ENCODE data around the gene ADGRA3. TPM values are rescaled to one million over a fixed set of nuclear protein-coding genes. Genes with fewer than 3 reads are reported as not detected.

ADGRA3 gene
- total RNA-seq, 1 experiment from 2014 or later, result 56.5 TPM

GRCh38 chr4:22471419-22471818 is 44.4 kb downstream of the ADGRA3 start:
- WGBS (ENCODE audit: extremely low coverage, insufficient read length, low lambda C conversion rate), result no CpG with 5 or more reads among the region's 4 CpGs
- no peak overlapping the region for H3K27ac ChIP-seq (ENCODE audit: insufficient read length, low read depth, low read length)
- no peaks in the 10 kb centered on the region; a peak in 2 of 5 replicates for H3K9me3 Mint-ChIP-seq

More at GRCh38 chr4:22471419-22471818, 44.4 kb downstream of the ADGRA3 start:
- Histone ChIP-seq H3K79me1 (ENCODE audit: insufficient read depth, low read depth, low read length, poor library complexity, severe bottlenecking) (peaks cover 3% of the 10 kb centered on the region), H2AK5ac (ENCODE audit: insufficient read length, low read length) (no peak overlapping the region), H2BK20ac (ENCODE audit: low read depth, low read length, poor library complexity, severe bottlenecking) (no peak overlapping the region), H3K4ac (ENCODE audit: low read depth, low read length) (no peak overlapping the region), H3K23me2 (ENCODE audit: insufficient read length, low read depth, low read length, poor library complexity, severe bottlenecking) (no peaks in the 10 kb centered on the region), H4K8ac (replicated peaks; ENCODE audit: insufficient read length, low read depth, low read length) (no peak overlapping the region), H2BK15ac (ENCODE audit: low read depth, low read length) (no peak overlapping the region), H3K27me3 (ENCODE audit: insufficient read depth, low read length) (no peaks in the 10 kb centered on the region), H4K20me1 (ENCODE audit: control insufficient read depth, insufficient read depth, insufficient read length) (no peaks in the 10 kb centered on the region), H2BK120ac (ENCODE audit: low read depth, low read length, poor library complexity, severe bottlenecking) (no peak overlapping the region), H3K14ac (ENCODE audit: insufficient read depth, low read length) (no peak overlapping the region), H3K23ac (ENCODE audit: insufficient read length, low read depth, low read length) (no peak overlapping the region), H3K18ac (ENCODE audit: insufficient read length, low read depth, low read length) (no peak overlapping the region), H2AFZ (ENCODE audit: low read length) (no peak overlapping the region), H3T11ph (ENCODE audit: low read length) (no peak overlapping the region), H3K56ac (ENCODE audit: insufficient read length, low read depth, low read length) (no peak overlapping the region), H2BK12ac (ENCODE audit: insufficient read length, low read depth, low read length) (no peak overlapping the region), H3K9me3 (ENCODE audit: control insufficient read depth, low read depth, low read length) (no peaks in the 10 kb centered on the region), H2BK5ac (ENCODE audit: insufficient read length, low read length) (no peak overlapping the region), H3K4me1 (ENCODE audit: insufficient read depth, low read length) (no peaks in the 10 kb centered on the region), H3K9ac (ENCODE audit: extremely low read depth, insufficient read length, low read length) (no peak overlapping the region), H4K5ac (ENCODE audit: insufficient read length, low read depth, low read length) (no peak overlapping the region), H4K91ac (ENCODE audit: insufficient read length, low read depth, low read length) (no peak overlapping the region), H3K79me2 (ENCODE audit: insufficient read depth, low read length) (peaks cover 2% of the 10 kb centered on the region; the same call in 1 of the 2 replicates), H3K4me2 (ENCODE audit: insufficient read depth, insufficient read length, low read length) (no peak overlapping the region)
- no peak overlapping the region; a peak in 2 of 7 replicates for H3K27ac Mint-ChIP-seq
- no peak overlapping the region for H3K4me3 Mint-ChIP-seq
- no peak for TF ChIP-seq CTCF (conservative IDR thresholded peaks at IDR 0.05)
- peaks cover 17 to 19% of the 10 kb centered on the region in 2 experiments for H3K4me1 Mint-ChIP-seq
- H3K36me3 Mint-ChIP-seq (ENCODE audit: insufficient read depth in 1 of 3, low read depth in 3 of 3), result peaks cover 33 to 40% (median 39%) of the 10 kb centered on the region in 3 experiments
- H3K27me3 Mint-ChIP-seq (ENCODE audit: low read depth), result no peaks in the 10 kb centered on the region
- DNase-seq, result no peak

All from H9 (cell line).